HG02571 (cell line): ENCODE data around the gene DYNC2LI1.

ENCODE experiments used
- ATAC-seq: cut with Tn5 transposase; IDR thresholded peaks from one replicate; pipeline ENCODE4 v1.9.1; 2021; ENCODE audit warnings: mild to moderate bottlenecking, moderate library complexity; ENCODE audit not compliant: unreplicated experiment

DYNC2LI1 gene

GRCh38 chr2:43812006-43812405 is 38.2 kb downstream of the DYNC2LI1 start:
- ATAC-seq = no peak

DNA sequence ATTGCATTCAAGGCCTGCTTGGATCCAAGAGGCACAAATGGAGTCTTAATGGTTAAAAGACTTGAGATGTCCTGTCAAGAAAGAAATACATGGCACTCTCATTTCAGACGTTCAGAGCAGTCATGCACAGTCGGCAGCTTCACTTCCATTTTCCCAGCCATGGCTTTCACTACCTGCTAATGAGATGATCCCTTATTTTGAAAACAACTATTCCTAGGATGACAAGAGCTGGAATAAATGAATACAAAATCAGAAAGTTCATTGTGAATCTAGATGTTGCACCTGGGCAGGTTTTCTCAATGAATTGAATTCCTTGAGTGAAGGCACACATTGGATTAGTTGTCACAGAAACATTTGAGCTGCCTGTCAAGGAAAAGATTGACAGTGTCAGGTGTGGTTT is 39.1 kb downstream of the DYNC2LI1 start:
- ATAC-seq = no peak

- ATAC-seq = no peak
Measured at GRCh38 chr2:43814711-43815110, 40.9 kb downstream of the DYNC2LI1 start.

DNA sequence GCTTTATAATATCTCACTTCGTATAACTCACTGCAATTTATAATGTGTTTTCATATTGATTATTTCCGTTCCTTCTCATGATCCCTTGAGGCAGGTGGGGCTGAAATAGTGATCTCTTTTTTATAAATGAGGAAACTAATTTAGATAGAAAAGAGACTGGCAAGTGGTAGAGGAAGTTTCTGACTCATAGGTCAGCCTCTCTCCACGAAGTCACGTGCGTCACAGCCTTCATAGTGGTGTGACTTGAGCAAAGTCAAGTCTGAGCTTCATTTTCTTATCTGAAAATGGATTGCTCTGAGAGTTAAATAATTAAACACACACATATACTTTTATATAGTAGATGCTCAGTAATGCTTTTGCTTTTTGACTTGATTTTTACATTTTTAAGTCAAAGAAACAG is 44.9 kb downstream of the DYNC2LI1 start:
- ATAC-seq = no peak

GRCh38 chr2:43819491-43820163 is 45.8 kb downstream of the DYNC2LI1 start:
- ATAC-seq = no peak

- no peak for ATAC-seq
Measured at GRCh38 chr2:43822839-43823238, 49.0 kb downstream of the DYNC2LI1 start.

DNA sequence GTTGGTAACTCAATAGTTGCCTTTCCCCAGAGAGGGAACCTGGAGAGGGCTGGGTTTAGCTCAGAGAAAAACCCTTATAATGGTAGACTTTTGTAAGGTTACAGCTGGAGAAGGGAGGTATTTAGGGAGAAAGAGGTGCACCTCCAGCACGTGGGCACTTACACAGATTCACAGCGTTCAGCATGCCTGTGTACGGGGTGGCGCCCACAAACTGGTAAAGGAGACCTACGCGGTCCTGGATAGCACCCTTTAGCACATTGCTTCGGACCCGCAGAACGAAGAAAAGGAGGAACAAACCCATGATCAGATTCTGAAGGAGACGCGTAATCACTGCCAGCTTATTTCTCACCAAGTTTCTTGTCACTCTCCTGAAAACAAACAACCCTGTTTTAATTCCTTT is 49.9 kb downstream of the DYNC2LI1 start:
- ATAC-seq = no peak

DNA sequence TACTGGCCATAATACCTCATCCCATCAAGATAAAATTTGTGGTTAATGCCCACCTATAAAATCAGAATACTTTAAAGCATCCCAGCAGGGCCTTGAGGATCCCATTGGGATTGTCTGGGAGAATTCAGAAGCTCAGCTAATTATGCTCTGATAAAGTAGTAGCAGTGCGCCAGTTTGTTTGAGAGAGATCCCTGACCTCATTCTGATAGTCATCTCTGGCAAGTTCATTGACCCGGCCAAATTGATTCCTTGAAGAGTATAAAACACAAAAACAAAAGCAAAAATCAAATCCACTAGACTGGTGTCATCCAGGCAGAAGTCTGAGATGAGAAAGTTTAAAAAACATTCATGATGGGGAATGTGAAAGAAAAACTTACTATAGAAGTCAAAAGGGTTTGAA is 50.7 kb downstream of the DYNC2LI1 start:
- no peak for ATAC-seq

DNA sequence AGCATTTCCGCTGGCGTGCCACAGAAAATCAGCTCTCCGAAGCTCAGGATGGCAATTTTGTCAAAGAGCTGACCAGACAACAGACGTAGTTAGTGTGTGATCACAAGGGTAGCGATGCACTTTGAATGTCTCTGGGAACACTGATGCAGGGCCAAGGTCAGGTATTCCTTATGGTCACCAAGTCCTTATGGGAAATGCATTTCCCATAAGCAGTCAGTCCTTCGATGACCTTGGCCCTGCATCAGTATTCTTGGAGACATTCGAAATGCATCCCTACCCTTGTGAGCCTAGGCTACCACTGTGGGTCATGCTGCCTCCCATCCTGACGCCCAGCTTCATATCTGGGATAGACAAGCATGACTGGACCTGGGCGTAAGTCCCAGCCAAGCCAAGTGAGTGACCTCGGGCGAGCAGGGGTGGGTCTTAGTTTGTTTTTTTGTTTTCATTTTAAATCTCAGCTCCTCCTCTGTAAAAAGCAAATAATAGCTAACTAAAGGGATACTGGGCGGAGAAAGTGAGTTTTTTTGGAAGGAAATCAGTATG is 51.2 kb downstream of the DYNC2LI1 start:
- ATAC-seq = no peak

DNA sequence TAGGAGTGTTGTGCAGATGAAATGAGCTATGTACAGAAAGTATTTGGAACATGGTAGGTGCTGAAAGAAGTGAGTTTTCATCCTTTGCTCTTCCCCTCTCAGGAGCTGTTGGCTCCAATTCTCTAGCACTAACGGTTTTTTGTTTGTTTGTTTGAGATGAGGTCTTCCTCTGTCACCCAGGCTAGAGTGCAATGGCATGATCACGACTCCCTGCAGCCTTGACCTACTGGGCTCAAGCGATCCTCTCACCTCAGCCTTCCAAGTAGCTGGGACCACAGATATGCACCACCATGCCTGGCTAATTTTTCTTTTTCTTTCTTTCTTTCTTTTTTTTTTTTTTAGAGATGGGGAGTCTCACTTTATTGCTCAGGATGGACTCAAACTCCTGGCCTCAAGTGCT is 52.0 kb downstream of the DYNC2LI1 start:
- no peak for ATAC-seq

- no peak for ATAC-seq
Measured at GRCh38 chr2:43826305-43827250, 52.7 kb downstream of the DYNC2LI1 start.

GRCh38 chr2:43831543-43832294 is 57.9 kb downstream of the DYNC2LI1 start:
- ATAC-seq = no peak

DNA sequence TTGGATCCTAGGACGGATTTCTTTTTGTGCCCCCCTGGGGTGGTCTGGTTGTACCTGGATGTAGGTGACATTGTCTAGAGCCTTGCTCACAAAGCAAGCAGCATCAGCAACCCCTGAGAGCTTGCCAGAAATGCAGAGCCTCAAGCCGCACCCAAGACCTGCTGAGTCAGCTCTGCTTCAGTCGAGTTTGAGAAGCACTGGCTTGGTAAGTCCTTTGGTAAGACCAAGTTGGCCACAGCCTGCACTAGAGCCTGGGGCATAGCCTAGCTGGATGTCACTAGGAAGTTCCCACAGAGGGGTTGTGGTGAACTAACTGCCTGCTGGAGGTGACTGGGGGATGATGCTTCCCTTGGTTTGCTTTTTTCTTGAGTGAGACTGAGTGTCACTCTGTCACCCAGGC is 58.6 kb downstream of the DYNC2LI1 start:
- ATAC-seq = no peak

DNA sequence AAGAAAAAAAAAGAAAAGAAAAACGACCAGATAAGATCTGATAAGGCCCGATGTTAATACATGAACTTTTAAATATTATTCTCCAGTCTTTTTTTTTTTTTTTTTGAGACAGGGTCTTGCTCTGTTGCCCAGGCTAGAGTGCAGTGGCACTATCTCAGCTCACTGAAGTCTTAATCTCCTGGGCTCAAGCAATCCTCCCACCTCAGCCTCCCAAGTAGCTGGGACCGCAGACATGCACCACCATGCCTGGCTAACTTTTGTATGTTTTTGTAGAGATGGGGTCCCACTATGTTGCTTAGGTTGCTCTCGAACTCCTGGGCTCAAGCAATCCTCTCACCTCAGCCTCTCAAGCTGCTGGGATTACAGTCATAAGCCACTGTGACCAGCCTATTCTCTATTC is 63.2 kb downstream of the DYNC2LI1 start:
- ATAC-seq = no peak

DNA sequence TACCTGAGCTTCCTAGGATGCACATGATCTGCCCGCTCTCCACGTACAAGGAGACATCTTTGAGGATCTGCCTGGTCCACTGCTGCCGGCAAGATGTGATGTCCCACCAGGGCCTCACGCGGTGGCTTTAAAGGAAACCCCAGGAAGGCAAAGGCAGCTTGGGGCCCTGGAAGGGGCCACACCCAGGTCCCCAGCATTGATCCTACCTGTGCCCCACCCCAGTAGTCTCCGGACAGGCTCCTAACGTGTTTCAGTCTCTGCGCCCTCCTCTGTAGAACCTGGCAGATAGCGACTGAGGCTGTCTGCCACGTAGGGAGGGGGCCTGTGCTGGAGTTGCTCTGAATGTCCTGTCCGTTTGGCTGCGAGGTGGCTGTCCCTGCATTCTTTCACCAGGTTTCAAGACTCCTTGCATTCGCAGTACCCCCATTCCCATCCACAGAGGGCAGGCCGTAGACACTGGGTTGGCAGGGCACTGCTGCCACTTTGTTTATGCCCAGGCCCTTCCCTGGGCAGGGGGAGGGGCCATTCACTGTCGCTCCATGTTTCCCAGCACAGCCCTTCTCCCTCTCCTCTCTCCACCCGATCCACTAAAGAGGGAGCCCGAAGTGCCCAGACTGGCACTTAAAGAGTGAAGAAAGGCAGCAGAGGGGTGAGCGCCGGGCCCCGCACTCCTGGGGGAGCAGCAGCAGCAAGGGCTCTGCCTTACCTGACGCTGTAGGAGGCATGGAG is 64.2 kb downstream of the DYNC2LI1 start:
- ATAC-seq = no peak

- ATAC-seq = no peak
Measured at GRCh38 chr2:43838560-43839267, 64.9 kb downstream of the DYNC2LI1 start, which contains the start of the genes ABCG5 and ABCG8. Gene ABCG5 (minus strand): TSS chr2:43838839. CDS start chr2:43838679, 160 bp downstream. Gene ABCG8 (plus strand): TSS chr2:43838971. CDS start chr2:43839054, 83 bp downstream.

DNA sequence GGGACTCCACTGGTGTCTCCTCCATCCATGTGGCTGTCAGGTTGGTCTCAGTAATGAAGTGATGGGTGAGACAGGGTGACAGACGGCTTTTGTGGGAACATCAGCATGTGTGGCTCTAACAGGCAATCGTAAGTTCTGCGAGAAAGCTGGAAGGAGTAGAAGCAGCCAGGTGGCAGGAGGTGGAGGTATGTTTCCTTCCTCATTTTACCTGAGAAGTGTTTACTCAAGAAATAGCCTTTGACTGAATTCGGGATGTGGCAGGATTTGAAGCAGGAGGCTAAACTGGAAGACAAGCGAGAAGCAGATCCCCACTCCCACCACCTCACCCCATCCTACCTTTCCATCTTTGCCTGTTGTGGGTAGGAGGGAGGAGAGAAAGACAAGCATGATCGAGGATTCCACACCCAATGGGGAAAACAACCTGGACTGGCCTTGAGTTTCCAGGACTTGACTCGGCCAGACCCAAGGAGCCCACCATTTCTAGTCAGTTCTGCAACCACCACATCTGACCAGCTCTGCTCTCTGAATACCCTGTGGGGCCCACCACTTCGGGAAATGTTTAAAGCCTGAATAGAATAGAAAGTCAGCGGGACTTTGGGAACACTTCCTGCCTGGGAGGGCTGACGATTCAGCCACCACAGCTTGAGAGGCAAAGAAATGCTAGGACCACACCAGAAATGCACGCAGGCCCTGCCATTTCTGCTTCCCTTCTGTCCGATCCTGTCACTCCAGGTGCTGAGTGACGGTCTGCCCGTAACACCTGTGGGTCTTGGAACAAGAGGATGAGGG is 66.1 kb downstream of the DYNC2LI1 start:
- no peak for ATAC-seq

DNA sequence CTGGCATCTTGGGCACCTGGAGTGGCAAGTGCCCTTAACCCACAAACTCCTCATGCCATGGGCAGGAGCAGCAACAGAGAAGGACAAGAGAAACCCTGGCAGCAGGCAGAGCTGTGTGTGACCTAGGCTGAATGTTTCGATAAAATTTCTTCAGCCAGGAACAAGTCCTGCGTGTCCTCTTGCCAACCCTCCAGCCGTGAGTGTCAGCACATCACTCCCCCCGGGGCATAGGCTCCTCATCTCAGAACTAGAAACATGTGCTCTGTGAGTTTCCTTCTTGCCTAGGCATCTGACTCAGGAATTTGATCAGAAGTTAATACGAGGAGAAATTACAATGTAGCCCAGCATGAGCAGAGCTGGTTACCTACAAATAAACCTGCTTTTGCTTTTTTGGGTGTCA is 67.1 kb downstream of the DYNC2LI1 start:
- ATAC-seq = no peak
